HG03025 (cell line): Measurements from ENCODE around the gene RHCG.
"Not testable (repeated sequence)": the region's sequence is repeated elsewhere in the genome, so short reads cannot be mapped to it uniquely, and the experiment has no call there.

Experiments used
- ATAC-seq: cut with Tn5 transposase; IDR thresholded peaks from one replicate; pipeline ENCODE4 v1.9.1; 2021; ENCODE audit warnings: mild to moderate bottlenecking, moderate library complexity; ENCODE audit not compliant: unreplicated experiment, low FRiP score

RHCG gene

GRCh38 chr15:89479173-89479572 lies 17.2 kb downstream of the RHCG start:
- ATAC-seq = no peak

- ATAC-seq = no peak
Observed at GRCh38 chr15:89477411-89478242, 18.8 kb downstream of the RHCG start.

GRCh38 chr15:89475661-89476060 lies 20.7 kb downstream of the RHCG start:
- ATAC-seq = no peak

GRCh38 chr15:89472785-89473256 lies 23.6 kb downstream of the RHCG start:
- no peak for ATAC-seq

GRCh38 chr15:89469426-89470096 lies 26.8 kb downstream of the RHCG start:
- no peak for ATAC-seq

GRCh38 chr15:89468813-89469212 lies 27.6 kb downstream of the RHCG start:
- not testable (repeated sequence) for ATAC-seq

- ATAC-seq = no peak
Observed at GRCh38 chr15:89463113-89463512, 33.3 kb downstream of the RHCG start.

- ATAC-seq = no peak
Observed at GRCh38 chr15:89462198-89462912, 34.0 kb downstream of the RHCG start.

GRCh38 chr15:89461386-89461785 lies 35.0 kb downstream of the RHCG start:
- ATAC-seq = no peak

GRCh38 chr15:89460048-89460447 lies 36.3 kb downstream of the RHCG start:
- no peak for ATAC-seq

- no peak for ATAC-seq
Observed at GRCh38 chr15:89459271-89460038, 36.9 kb downstream of the RHCG start.

- no peak for ATAC-seq
Observed at GRCh38 chr15:89458440-89458839, 37.9 kb downstream of the RHCG start.

GRCh38 chr15:89457086-89457485 lies 39.3 kb downstream of the RHCG start:
- no peak for ATAC-seq

- ATAC-seq = no peak
Observed at GRCh38 chr15:89455535-89455934, 40.8 kb downstream of the RHCG start.

- ATAC-seq = no peak
Observed at GRCh38 chr15:89452330-89452836, 44.0 kb downstream of the RHCG start.

GRCh38 chr15:89451846-89452245 lies 44.5 kb downstream of the RHCG start:
- ATAC-seq = no peak

GRCh38 chr15:89450076-89451006 lies 46.0 kb downstream of the RHCG start:
- no peak for ATAC-seq

GRCh38 chr15:89448825-89449224 lies 47.6 kb downstream of the RHCG start:
- no peak for ATAC-seq

- ATAC-seq = no peak
Observed at GRCh38 chr15:89447676-89448075, 48.7 kb downstream of the RHCG start.
